ENCODE results near the gene SHC3. TPM values are rescaled to one million over a fixed set of nuclear protein-coding genes. Genes with fewer than 3 reads are reported as not detected.

The SHC3 gene
- total RNA-seq, 4 donors from 2014 or later: 0.38 to 9.3 (median 4.4) TPM

DNA sequence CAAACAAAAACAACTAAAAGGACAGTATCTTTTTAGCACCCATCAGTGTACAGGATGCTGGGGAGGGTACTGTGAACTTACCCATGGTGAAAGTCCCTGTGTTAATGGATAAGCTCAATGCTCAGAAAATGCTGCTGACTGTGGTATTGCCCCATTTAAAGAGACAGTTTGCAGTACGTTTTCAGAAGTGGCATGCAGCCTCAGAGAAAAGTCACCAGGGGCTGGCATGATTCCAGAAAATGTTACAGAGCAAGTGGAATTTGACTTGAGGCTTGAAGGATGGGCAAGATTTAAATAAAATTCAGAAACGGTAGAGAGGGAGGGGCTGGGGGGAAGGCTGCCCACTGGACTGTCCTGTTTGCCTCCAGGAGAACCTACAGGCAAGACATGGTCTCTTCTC, 180.1 kb downstream of the SHC3 start:
- 7 to 39% methylated on average over 2 of the region's 2 CpGs for WGBS, 2 donors
- peak overlapping the region; percentile 18 to 76 (median 65) for H3K27ac ChIP-seq
- H3K4me3 ChIP-seq: no peak overlapping the region
- H3K9me3 ChIP-seq: no peaks in the 10 kb centered on the region
- DNase-seq: no peak
- peaks cover 0 to 17% (median 0%) of the 10 kb centered on the region in 4 donors for H3K27me3 ChIP-seq
- H3K36me3 ChIP-seq: no peaks in the 10 kb centered on the region
- peaks cover 14 to 77% (median 16%) of the 10 kb centered on the region in 3 donors for H3K4me1 ChIP-seq
- intact Hi-C loops (cut with DNase I): no loop called here
- TF ChIP-seq POLR2A (IDR thresholded peaks at IDR 0.05): no peak
- TF ChIP-seq, protein P1, sequence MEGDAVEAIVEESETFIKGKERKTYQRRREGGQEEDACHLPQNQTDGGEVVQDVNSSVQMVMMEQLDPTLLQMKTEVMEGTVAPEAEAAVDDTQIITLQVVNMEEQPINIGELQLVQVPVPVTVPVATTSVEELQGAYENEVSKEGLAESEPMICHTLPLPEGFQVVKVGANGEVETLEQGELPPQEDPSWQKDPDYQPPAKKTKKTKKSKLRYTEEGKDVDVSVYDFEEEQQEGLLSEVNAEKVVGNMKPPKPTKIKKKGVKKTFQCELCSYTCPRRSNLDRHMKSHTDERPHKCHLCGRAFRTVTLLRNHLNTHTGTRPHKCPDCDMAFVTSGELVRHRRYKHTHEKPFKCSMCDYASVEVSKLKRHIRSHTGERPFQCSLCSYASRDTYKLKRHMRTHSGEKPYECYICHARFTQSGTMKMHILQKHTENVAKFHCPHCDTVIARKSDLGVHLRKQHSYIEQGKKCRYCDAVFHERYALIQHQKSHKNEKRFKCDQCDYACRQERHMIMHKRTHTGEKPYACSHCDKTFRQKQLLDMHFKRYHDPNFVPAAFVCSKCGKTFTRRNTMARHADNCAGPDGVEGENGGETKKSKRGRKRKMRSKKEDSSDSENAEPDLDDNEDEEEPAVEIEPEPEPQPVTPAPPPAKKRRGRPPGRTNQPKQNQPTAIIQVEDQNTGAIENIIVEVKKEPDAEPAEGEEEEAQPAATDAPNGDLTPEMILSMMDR (IDR thresholded peaks at IDR 0.05): no peak

DNA sequence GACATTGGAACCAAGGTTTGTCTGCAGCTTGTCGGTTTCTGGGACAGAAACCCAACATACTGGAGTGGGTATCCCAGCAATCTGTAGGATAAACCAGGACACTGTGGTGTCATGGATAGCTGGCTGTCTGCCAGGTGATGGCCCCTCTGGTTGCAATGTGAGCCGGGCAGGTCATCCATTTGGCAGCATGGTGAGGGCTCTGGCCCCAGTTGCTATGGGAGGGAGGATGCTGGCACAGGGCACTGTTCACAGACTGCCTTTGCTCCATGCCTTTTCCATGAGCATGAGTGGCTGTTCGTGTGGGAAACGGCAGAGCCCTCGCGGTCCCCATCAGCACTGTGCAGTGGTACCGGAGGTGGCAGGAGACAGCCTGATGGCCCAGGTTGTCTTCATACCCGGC, 181.0 kb downstream of the SHC3 start:
- no peak for DNase-seq
- H3K27me3 ChIP-seq: peaks cover 0 to 17% (median 0%) of the 10 kb centered on the region in 4 donors
- TF ChIP-seq, protein P1 (IDR thresholded peaks at IDR 0.05): no peak
- no peak for TF ChIP-seq POLR2A (IDR thresholded peaks at IDR 0.05)
- intact Hi-C loops (cut with DNase I): no loop called here
- peak overlapping the region in 3 of 4 donors; percentile 58 to 76 (median 72) for H3K27ac ChIP-seq
- H3K9me3 ChIP-seq: no peaks in the 10 kb centered on the region
- H3K36me3 ChIP-seq: no peaks in the 10 kb centered on the region
- H3K4me1 ChIP-seq: peaks cover 14 to 79% (median 16%) of the 10 kb centered on the region in 3 donors
- H3K4me3 ChIP-seq: no peak overlapping the region
- 73 to 93% methylated on average over 2 to 3 of the region's 8 CpGs for WGBS, 2 donors

DNA sequence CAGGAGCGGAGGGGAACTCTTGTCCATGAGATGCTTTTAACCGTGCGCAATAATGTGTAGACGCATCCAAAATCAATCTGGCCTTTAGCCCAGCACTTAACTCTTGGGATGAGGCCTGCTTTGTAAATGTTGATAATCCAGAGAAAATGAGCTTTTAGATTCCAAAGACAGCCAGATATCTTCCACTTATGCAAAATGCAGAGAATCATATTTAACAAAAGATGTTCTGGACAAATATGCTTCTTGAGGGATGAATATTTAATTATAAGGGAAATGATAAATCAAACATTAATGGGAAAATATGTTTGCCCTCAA, 181.7 kb downstream of the SHC3 start:
- DNase-seq: no peak

DNA sequence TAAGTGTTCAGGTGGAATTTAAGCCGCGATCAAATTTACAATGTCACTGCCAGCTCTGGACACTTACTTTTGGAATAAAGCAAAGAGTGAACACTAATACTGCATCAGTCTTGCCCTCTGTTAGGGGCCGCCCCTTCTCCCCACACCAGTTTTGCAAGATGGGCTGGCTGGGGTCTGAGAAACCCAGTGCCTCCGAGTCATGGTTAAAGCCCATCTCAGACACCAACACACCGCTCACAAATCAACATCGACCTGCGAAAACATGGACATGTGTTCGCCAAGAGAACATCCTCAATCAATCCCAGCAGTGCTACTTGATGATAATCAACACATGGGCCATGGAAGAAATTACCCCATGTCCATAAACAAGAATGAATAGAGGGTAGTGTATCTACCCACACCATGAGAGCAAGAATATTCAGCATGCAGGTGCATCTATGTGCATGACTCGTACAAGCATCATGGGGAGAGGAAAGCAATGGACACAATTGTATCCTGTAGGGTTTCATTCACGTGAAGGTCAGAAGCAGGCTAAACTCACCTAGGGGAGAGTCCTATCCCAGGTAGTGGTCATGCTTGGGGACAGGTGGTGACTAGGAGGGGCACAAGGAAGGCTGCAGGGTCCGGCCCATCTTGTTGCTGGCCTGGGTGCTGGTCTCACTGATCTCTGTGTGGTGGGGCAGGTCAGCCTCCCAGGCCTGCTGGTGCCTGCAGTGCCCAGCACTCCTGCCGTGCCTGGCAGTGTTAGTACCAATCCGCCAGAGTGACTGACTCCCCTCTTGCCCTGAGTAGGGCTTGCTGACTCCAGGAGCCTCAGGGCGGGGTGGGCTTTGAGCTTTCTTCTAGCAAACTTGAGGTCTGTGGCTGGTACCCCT, 182.3 kb downstream of the SHC3 start:
- no peak for DNase-seq

More for the DNA sequence above, 181.7 kb downstream of the SHC3 start:
- Histone ChIP-seq H3K36me3 (no peaks in the 10 kb centered on the region), H3K4me3 (no peak overlapping the region), H3K27ac (peak overlapping the region in 3 of 4 donors; percentile 40 to 72 (median 48)), H3K27me3 (peaks cover 0 to 19% (median 0%) of the 10 kb centered on the region in 4 donors), H3K9me3 (no peaks in the 10 kb centered on the region), H3K4me1 (peaks cover 14 to 87% (median 23%) of the 10 kb centered on the region in 3 donors)
- intact Hi-C loops (cut with DNase I): no loop called here
- TF ChIP-seq POLR2A (IDR thresholded peaks at IDR 0.05): no peak
- TF ChIP-seq, protein P1 (IDR thresholded peaks at IDR 0.05): no peak
- 80 to 84% methylated on average over 4 of the region's 4 CpGs for WGBS, 2 donors

DNA sequence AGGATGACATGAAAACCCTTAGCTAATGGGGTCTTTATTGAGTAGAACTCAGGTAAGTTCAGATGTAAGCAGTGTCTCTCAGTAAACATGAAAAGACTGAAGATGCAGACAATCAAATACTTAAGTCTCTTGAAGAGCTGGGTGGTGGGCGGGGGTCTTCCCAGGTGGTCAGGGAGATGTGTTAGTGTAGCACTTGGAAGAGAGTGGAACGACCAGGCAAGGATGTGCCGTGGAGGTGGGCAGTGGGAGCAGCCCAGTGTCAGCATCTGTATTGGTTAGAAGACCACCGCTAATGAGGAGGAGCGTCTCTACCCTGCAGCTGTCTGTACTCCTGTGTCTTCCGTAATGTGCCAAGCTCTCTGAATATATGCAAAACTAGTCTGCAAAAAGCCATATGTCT, 183.0 kb downstream of the SHC3 start:
- no peaks in the 10 kb centered on the region for H3K36me3 ChIP-seq
- no peak overlapping the region for H3K4me3 ChIP-seq
- no peak for DNase-seq
- intact Hi-C loops (cut with DNase I): no loop called here
- 79 to 85% methylated on average over 6 of the region's 6 CpGs for WGBS, 2 donors
- H3K27me3 ChIP-seq: peaks cover 0 to 24% (median 0%) of the 10 kb centered on the region in 4 donors
- peaks cover 8 to 87% (median 18%) of the 10 kb centered on the region in 3 donors for H3K4me1 ChIP-seq
- TF ChIP-seq POLR2A (IDR thresholded peaks at IDR 0.05): no peak
- TF ChIP-seq, protein P1 (IDR thresholded peaks at IDR 0.05): no peak
- H3K27ac ChIP-seq: peak overlapping the region in 3 of 4 donors; percentile 40 to 76 (median 69)
- no peaks in the 10 kb centered on the region for H3K9me3 ChIP-seq

More for the DNA sequence above, 182.3 kb downstream of the SHC3 start:
- H3K27me3 ChIP-seq: peaks cover 0 to 19% (median 0%) of the 10 kb centered on the region in 4 donors
- no peak overlapping the region for H3K4me3 ChIP-seq
- TF ChIP-seq, protein P1 (IDR thresholded peaks at IDR 0.05): no peak
- no peak for TF ChIP-seq POLR2A (IDR thresholded peaks at IDR 0.05)
- no peaks in the 10 kb centered on the region for H3K36me3 ChIP-seq
- peaks cover 14 to 87% (median 24%) of the 10 kb centered on the region in 3 donors for H3K4me1 ChIP-seq
- peak overlapping the region in 2 of 4 donors; percentile 40 to 48 for H3K27ac ChIP-seq
- intact Hi-C loops (cut with DNase I): no loop called here
- WGBS, 2 donors: 86 to 89% methylated on average over 12 of the region's 14 CpGs
- no peaks in the 10 kb centered on the region for H3K9me3 ChIP-seq

Data from esophagus squamous epithelium (tissue), 5 donors.